ENCODE data around the gene CELF4.

DNA sequence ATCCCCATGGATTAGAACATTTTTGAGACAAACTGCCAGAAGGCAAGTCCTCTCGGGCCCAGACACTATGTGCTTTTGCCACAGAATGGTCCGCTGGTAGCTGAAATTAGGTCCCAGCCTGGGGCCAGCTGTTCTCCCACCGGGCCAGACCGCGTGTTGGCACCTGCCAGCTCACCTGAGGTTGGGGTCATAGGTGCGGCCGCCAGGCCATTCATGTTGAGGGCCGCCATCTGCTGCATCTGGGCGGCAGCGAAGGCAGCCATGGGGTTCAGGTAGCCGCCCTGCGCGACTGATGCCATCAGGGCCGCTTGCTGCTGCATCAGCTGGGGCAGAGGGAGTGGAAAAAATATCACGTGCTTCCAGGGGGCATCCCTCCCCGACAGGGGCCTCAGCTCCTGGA, 292.8 kb downstream of the CELF4 start:
- TF ChIP-seq POLR2AphosphoS5 (IDR thresholded peaks at IDR 0.05): no peak
- TF ChIP-seq, protein P1, sequence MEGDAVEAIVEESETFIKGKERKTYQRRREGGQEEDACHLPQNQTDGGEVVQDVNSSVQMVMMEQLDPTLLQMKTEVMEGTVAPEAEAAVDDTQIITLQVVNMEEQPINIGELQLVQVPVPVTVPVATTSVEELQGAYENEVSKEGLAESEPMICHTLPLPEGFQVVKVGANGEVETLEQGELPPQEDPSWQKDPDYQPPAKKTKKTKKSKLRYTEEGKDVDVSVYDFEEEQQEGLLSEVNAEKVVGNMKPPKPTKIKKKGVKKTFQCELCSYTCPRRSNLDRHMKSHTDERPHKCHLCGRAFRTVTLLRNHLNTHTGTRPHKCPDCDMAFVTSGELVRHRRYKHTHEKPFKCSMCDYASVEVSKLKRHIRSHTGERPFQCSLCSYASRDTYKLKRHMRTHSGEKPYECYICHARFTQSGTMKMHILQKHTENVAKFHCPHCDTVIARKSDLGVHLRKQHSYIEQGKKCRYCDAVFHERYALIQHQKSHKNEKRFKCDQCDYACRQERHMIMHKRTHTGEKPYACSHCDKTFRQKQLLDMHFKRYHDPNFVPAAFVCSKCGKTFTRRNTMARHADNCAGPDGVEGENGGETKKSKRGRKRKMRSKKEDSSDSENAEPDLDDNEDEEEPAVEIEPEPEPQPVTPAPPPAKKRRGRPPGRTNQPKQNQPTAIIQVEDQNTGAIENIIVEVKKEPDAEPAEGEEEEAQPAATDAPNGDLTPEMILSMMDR (IDR thresholded peaks at IDR 0.05): no peak

All from upper lobe of left lung (tissue), 4 donors.